Type B pancreatic cell (in vitro differentiated cells): Measurements from ENCODE around the gene PTPRK. TPM values are rescaled to one million over a fixed set of nuclear protein-coding genes. Genes with fewer than 3 reads are reported as not detected.

Experiments
- DNase-seq: peaks from one replicate; pipeline ENCODE4 v3.0.0; 2021; ENCODE audit warnings: mixed read lengths; ENCODE audit not compliant: unreplicated experiment; ENCODE audit errors: extremely low spot score
- H3K27ac Mint-ChIP-seq: 2 replicates; pipeline ENCODE4 v1.8.0; 2021; ENCODE audit warnings: mild to moderate bottlenecking, mixed read lengths
- H3K27me3 Mint-ChIP-seq: 2 replicates; pipeline ENCODE4 v1.8.0; 2021; ENCODE audit warnings: mixed read lengths
- H3K36me3 Mint-ChIP-seq: 2 replicates; pipeline ENCODE4 v1.8.0; 2021; ENCODE audit warnings: mixed read lengths
- H3K4me1 Mint-ChIP-seq: one replicate; pipeline ENCODE4 v1.8.0; 2021; ENCODE audit warnings: mixed read lengths; ENCODE audit not compliant: unreplicated experiment
- H3K4me3 Mint-ChIP-seq: 2 replicates; pipeline ENCODE4 v1.8.0; 2021; ENCODE audit warnings: mild to moderate bottlenecking, mixed read lengths
- H3K9me3 Mint-ChIP-seq: 2 replicates; pipeline ENCODE4 v1.8.0; 2021; ENCODE audit warnings: mixed read lengths
- total RNA-seq: library from RNA; stranded (reverse); gene quantifications from 2 replicates; pipeline ENCODE4 v1.2.1, GENCODE V29; 2021; ENCODE audit warnings: low replicate concordance
- TF ChIP-seq, protein P1 (sequence below): fragments of 200-600 bp; sonication (generic); conservative IDR thresholded peaks from 2 replicates; pipeline ENCODE4 v1.5.0; 2021; ENCODE audit warnings: antibody characterized with exemption, mild to moderate bottlenecking

The PTPRK gene
- total RNA-seq, 1 donor from 2014 or later, result 63.4 TPM

DNA sequence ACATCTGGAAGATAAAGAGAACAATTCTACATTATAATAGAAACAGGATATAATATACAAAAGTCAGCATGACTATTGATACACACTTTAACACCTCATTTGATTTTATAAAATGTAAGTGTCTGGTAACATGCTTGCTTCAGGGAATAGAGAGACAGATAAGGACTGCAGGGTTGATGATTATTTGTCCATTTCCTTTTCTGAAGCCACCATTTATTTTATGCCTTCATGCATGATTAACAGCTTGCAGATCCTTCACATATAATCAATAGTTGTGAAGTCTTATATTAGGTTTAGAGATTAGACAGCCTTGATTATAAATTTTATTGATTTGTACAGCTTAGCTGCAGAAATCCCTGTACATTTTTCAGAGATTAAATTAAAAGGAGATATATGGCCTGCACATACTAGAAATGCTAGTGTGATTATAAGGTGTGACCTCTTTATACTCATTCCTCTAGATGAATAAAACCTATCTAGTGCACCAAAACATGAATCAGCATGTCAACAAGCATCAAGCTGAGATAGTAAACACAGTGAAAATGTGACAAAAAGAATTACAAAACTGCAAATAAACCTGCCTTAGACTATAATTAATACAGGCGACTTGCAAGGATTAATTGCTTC, 420.7 kb downstream of the PTPRK start:
- peaks cover 12% of the 10 kb centered on the region for H3K4me1 Mint-ChIP-seq
- DNase-seq, result no peak
- TF ChIP-seq, protein P1, sequence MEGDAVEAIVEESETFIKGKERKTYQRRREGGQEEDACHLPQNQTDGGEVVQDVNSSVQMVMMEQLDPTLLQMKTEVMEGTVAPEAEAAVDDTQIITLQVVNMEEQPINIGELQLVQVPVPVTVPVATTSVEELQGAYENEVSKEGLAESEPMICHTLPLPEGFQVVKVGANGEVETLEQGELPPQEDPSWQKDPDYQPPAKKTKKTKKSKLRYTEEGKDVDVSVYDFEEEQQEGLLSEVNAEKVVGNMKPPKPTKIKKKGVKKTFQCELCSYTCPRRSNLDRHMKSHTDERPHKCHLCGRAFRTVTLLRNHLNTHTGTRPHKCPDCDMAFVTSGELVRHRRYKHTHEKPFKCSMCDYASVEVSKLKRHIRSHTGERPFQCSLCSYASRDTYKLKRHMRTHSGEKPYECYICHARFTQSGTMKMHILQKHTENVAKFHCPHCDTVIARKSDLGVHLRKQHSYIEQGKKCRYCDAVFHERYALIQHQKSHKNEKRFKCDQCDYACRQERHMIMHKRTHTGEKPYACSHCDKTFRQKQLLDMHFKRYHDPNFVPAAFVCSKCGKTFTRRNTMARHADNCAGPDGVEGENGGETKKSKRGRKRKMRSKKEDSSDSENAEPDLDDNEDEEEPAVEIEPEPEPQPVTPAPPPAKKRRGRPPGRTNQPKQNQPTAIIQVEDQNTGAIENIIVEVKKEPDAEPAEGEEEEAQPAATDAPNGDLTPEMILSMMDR, result no peak

DNA sequence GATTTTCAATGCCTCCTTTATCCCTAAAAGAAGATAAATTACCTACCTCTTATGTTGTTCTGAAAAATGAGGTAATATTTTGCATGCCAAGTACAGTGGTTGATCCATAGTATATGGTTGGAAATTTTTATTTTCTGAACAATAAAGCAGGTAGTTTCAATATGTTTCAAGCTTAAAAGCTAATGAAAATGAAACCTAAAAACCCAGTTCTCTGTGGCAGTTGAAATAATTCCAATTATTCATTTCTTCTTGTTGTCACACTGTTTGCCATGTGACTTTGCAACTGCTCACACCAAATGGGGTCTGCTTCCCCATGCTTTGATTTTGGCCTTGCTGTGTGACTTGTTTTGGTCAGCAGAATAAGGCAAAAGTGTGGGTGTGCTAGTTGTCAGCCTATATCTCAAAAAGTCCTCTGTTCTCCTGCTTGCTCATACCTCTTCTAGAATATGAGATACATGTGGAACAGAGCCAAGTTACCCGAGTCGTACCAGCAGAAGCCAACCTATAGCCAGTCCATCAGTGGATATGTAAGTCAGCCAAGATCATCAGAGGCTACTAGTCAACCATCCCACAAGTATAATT, 422.3 kb downstream of the PTPRK start:
- Mint-ChIP-seq H3K4me1 (peaks cover 6% of the 10 kb centered on the region), H3K27ac (no peak overlapping the region), H3K9me3 (no peaks in the 10 kb centered on the region), H3K36me3 (peaks cover 4% of the 10 kb centered on the region), H3K27me3 (no peaks in the 10 kb centered on the region), H3K4me3 (no peak overlapping the region)
- DNase-seq, result no peak
- TF ChIP-seq, protein P1, result no peak

More for the DNA sequence above, 420.7 kb downstream of the PTPRK start:
- Mint-ChIP-seq H3K27me3 (no peaks in the 10 kb centered on the region), H3K36me3 (peaks cover 9% of the 10 kb centered on the region), H3K9me3 (peaks cover 5% of the 10 kb centered on the region), H3K27ac (no peak overlapping the region), H3K4me3 (no peak overlapping the region)

DNA sequence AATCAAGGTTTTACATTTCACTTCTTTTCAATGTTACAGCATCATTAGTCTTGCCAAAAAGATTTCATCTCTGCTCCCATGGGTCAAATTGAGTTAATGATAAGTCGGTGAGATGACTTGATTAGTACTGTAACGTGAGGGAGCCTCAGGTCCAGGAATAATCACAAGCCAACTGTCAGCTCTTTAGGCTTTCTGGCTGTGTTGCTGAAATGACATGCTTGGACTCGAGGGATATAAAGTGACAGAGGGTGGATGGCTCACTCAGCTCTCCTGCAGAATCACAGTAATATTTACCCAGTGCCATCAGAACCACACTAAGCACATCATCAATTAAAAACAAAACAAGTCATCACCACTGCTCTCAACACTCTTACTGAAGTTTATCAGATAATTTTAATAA, 423.4 kb downstream of the PTPRK start:
- Mint-ChIP-seq H3K9me3 (no peaks in the 10 kb centered on the region), H3K36me3 (no peaks in the 10 kb centered on the region), H3K4me1 (peaks cover 6% of the 10 kb centered on the region), H3K27ac (no peak overlapping the region), H3K4me3 (no peak overlapping the region), H3K27me3 (no peaks in the 10 kb centered on the region)
- no peak for DNase-seq
- TF ChIP-seq, protein P1, result no peak

DNA sequence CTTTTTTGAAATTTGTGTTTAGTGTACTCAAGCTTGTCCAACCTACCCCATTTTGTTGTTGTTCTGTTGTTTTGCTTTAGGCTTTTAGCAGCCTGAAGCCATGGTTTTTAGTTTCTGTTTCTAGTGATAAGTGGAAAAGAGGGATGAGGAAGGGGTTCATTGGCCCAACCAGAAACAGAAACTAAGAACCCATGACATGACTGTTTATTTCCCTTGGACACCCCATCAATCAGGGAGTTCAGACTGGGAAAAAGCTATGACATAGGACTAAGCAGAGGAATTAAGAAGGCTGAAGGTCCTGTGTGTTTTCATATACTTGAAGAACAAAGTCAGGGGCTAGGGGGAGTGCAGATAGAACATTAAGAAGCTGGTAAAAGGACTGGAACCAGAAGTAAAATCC, 425.0 kb downstream of the PTPRK start:
- Mint-ChIP-seq H3K27ac (no peak overlapping the region), H3K9me3 (no peaks in the 10 kb centered on the region)
- TF ChIP-seq, protein P1, result no peak

DNA sequence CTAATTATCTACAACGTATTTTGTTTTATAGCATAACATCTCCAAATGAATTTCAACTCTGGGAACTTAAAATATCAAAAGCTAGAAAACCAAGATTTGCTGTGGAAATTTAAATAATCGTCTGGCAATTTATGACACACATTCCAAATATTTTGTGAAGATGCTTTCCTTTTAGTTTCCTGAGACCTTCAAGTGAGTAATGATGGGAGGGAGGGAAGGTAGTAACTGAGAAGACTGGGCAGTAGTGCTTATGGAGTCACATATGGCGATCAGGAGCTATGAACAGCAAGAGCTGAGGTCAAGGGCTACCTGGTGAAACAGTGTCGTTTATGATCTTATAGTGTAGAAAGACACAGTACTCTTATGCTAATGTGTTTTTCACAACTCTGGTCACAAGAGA, 441.4 kb downstream of the PTPRK start:
- Mint-ChIP-seq H3K27ac (no peak overlapping the region), H3K9me3 (no peaks in the 10 kb centered on the region), H3K36me3 (peaks cover 40% of the 10 kb centered on the region), H3K27me3 (no peaks in the 10 kb centered on the region), H3K4me1 (no peaks in the 10 kb centered on the region), H3K4me3 (no peak overlapping the region)
- TF ChIP-seq, protein P1, result no peak
- no peak for DNase-seq

More for the DNA sequence above, 425.0 kb downstream of the PTPRK start:
- Mint-ChIP-seq H3K4me3 (no peak overlapping the region), H3K27me3 (no peaks in the 10 kb centered on the region), H3K4me1 (peaks cover 6% of the 10 kb centered on the region), H3K36me3 (no peaks in the 10 kb centered on the region)
- no peak for DNase-seq
